Measurements from ENCODE around the gene BANP. TPM values are rescaled to one million over a fixed set of nuclear protein-coding genes. Genes with fewer than 3 reads are reported as not detected.
A peak's percentile ranks its signal among the peaks of the same experiment; 100 is the strongest.

BANP gene
- total RNA-seq, 1 experiment from 2014 or later = 49.6 TPM

DNA sequence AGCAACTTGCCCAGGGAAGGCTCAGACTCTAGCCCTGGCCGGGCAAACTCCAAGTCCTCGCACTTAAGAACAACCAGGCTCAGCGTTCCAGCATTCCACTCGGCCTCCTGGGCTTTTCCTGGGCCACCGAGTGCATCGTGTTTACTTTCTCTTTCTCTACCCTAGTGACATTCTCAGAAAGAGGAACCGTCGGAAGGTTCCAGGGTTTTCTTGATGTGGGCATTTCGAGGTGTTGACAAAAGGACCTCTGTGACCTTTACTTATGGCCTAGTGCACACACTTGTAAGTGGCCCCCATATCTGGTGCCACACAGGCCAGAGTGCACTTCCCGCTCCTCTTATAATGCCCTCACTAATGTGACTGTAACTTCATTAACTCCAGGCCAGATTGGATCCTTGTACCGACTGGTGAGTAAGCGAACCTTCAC is 3.1 kb upstream of the BANP start:
- DNase-seq = no peak
- BruUV-seq (replicated peaks) = no TSS peak
- Mint-ChIP-seq H3K36me3 (ENCODE audit: insufficient read depth, unreplicated experiment) (peaks cover 64% of the 10 kb centered on the region), H3K9me3 (ENCODE audit: low read depth, unreplicated experiment) (no peaks in the 10 kb centered on the region), H3K4me3 (ENCODE audit: low read depth, unreplicated experiment) (no peak overlapping the region), H3K4me1 (ENCODE audit: low read depth, unreplicated experiment) (peaks cover 49% of the 10 kb centered on the region), H3K27me3 (ENCODE audit: unreplicated experiment) (no peaks in the 10 kb centered on the region), H3K27ac (ENCODE audit: unreplicated experiment) (no peak overlapping the region)
- intact Hi-C loops (cut with micrococcal nuclease; ENCODE audit: unreplicated experiment) = no loop called here
- TF ChIP-seq, protein P1, sequence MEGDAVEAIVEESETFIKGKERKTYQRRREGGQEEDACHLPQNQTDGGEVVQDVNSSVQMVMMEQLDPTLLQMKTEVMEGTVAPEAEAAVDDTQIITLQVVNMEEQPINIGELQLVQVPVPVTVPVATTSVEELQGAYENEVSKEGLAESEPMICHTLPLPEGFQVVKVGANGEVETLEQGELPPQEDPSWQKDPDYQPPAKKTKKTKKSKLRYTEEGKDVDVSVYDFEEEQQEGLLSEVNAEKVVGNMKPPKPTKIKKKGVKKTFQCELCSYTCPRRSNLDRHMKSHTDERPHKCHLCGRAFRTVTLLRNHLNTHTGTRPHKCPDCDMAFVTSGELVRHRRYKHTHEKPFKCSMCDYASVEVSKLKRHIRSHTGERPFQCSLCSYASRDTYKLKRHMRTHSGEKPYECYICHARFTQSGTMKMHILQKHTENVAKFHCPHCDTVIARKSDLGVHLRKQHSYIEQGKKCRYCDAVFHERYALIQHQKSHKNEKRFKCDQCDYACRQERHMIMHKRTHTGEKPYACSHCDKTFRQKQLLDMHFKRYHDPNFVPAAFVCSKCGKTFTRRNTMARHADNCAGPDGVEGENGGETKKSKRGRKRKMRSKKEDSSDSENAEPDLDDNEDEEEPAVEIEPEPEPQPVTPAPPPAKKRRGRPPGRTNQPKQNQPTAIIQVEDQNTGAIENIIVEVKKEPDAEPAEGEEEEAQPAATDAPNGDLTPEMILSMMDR (IDR thresholded peaks at IDR 0.05; ENCODE audit: unreplicated experiment) = no peak
- CTCF ChIA-PET = interaction anchor here (1.1 kb wide), 1 partner anchor 17 kb away, joined by 3 read pairs; no protein-coding TSS in a partner anchor

DNA sequence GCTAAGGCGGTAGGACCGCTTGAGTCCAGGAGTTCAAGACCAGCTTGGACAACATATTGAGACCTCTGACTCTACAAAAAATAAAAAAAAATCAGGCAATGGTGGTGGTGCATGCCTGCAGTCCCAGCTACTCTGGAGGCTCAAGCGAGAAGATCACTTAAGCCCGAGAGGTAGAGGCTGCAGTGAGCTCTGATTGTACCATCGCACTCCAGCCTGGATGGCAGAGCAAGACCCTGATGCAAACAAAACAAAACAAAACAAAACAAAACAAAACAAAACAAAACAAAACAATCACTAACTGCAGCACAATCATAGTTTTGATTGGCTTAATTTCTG is 2.5 kb upstream of the BANP start:
- Mint-ChIP-seq H3K4me3 (ENCODE audit: low read depth, unreplicated experiment) (no peak overlapping the region), H3K9me3 (ENCODE audit: low read depth, unreplicated experiment) (no peaks in the 10 kb centered on the region), H3K36me3 (ENCODE audit: insufficient read depth, unreplicated experiment) (peaks cover 65% of the 10 kb centered on the region), H3K27me3 (ENCODE audit: unreplicated experiment) (no peaks in the 10 kb centered on the region), H3K4me1 (ENCODE audit: low read depth, unreplicated experiment) (peaks cover 54% of the 10 kb centered on the region), H3K27ac (ENCODE audit: unreplicated experiment) (no peak overlapping the region)
- no peak for DNase-seq
- CTCF ChIA-PET = interaction anchor here (1.1 kb wide), 1 partner anchor 18 kb away, joined by 3 read pairs; no protein-coding TSS in a partner anchor
- no TSS peak for BruUV-seq (replicated peaks)
- TF ChIP-seq, protein P1 (IDR thresholded peaks at IDR 0.05; ENCODE audit: unreplicated experiment) = no peak
- intact Hi-C loops (cut with micrococcal nuclease; ENCODE audit: unreplicated experiment) = no loop called here

DNA sequence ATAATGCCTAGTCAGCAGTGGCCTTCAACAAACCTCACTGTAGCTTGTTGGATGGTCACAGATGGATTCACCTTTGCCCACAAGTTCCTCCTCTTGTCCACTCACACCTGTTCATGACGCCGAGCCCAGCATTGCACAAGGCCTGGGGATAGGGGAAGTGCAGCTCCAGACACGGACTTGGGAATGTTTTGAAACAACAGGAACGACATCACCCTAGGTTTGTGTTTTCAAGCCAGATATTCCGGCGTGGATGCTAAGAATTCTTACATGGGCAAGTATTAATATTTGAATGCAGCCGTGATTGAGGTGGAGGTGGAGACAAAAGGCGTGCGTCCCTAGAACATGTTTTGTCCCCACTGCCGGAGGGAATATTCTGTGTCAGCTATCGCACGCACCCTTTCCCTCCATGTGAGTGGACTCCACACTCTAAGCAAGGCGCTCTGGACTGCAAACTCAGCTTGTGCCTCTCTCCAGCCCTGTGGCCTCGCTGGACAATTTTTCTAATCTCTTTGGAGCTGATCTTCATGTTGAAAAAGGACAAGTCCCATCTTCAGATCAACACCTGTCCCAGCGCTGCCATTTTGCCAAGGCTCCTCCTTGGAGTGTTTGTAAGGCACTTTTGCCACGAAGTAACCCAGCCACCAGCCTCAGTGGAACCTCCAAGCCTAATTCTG is 2.0 kb upstream of the BANP start:
- H3K36me3 Mint-ChIP-seq (ENCODE audit: insufficient read depth, unreplicated experiment) = peaks cover 69% of the 10 kb centered on the region
- no peaks in the 10 kb centered on the region for H3K27me3 Mint-ChIP-seq (ENCODE audit: unreplicated experiment)
- CTCF ChIA-PET = interaction anchor here (1.1 kb wide), 1 partner anchor 18 kb away, joined by 3 read pairs; no protein-coding TSS in a partner anchor
- H3K27ac Mint-ChIP-seq (ENCODE audit: unreplicated experiment) = no peak overlapping the region
- TF ChIP-seq, protein P1 (IDR thresholded peaks at IDR 0.05; ENCODE audit: unreplicated experiment) = no peak
- intact Hi-C loops (cut with micrococcal nuclease; ENCODE audit: unreplicated experiment) = no loop called here
- BruUV-seq (replicated peaks) = no TSS peak
- no peak for DNase-seq
- H3K9me3 Mint-ChIP-seq (ENCODE audit: low read depth, unreplicated experiment) = no peaks in the 10 kb centered on the region
- H3K4me3 Mint-ChIP-seq (ENCODE audit: low read depth, unreplicated experiment) = no peak overlapping the region
- H3K4me1 Mint-ChIP-seq (ENCODE audit: low read depth, unreplicated experiment) = peaks cover 59% of the 10 kb centered on the region

DNA sequence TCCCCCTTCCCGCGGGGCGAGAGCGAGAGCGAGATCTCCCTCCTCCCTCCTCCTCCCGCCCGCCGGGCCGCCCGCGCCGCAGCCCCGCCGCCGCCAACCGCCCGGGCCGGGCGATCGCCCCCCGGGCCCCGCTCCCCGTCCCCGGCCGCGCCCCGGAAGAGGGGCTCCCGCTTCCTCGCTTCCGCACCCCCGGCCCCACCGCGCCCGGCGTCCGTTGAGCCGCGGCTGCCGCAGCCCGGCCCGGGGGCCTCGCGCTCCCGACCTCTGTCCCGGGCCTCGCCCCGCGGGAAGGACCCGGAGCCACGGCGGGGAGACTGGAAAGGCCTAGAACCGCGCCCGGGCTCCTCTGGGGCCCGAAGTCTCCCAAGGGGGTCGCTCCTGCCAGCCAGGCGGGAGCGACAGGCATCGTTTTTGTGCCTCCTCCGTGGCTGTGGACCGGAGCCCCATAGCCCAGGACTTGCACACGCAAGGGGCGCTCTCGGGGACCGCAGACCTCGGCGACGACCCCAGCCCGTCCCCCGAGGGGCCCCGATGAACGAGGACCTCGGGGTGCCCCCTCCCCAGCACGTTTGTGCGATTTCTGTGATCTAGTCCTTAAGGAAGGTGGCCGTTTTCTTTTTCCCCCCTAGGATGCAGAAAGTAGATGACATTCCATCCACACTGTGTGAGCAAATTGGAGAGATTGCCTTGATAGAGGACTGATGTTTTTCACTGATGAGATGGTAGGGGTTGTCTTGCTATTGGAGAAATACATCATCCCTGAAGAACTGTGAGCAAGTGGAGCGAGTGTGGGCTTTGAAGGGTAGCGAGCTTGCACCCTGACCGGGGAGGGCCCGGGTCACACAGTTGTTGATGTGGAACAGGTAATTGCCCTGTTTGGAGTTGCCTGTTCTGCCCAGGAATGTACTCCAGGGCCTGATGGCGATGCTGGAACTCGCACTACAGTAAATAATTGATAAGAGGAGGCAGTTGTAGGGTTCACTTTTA is 611 bp downstream of the BANP start:
- H3K9me3 Mint-ChIP-seq (ENCODE audit: low read depth, unreplicated experiment) = no peaks in the 10 kb centered on the region
- intact Hi-C loops (cut with micrococcal nuclease; ENCODE audit: unreplicated experiment) = no loop called here
- H3K4me3 Mint-ChIP-seq (ENCODE audit: low read depth, unreplicated experiment) = peak overlapping the region; percentile 97
- peaks cover 44% of the 10 kb centered on the region for H3K4me1 Mint-ChIP-seq (ENCODE audit: low read depth, unreplicated experiment)
- DNase-seq = peak; percentile 22
- peaks cover 46% of the 10 kb centered on the region for H3K36me3 Mint-ChIP-seq (ENCODE audit: insufficient read depth, unreplicated experiment)
- H3K27ac Mint-ChIP-seq (ENCODE audit: unreplicated experiment) = peak overlapping the region; percentile 96
- TF ChIP-seq, protein P1 (IDR thresholded peaks at IDR 0.05; ENCODE audit: unreplicated experiment) = peak; percentile 16
- no peaks in the 10 kb centered on the region for H3K27me3 Mint-ChIP-seq (ENCODE audit: unreplicated experiment)
- CTCF ChIA-PET = interaction anchor here (1.0 to 1.2 kb wide), 2 partner anchors 81 to 173 kb away, joined by 3 read pairs; no protein-coding TSS in a partner anchor
- no TSS peak for BruUV-seq (replicated peaks)

Data from Calu3 (cell line).